Glomerular visceral epithelial cell (primary cell): ENCODE data around the gene ST8SIA1.
A peak's percentile ranks its signal among the peaks of the same experiment; 100 is the strongest.

Experiments
- DNase-seq: peaks from one replicate; pipeline ENCODE4 v3.0.0-alpha.2; 2016; ENCODE audit errors: extremely low spot score

Gene ST8SIA1

DNA sequence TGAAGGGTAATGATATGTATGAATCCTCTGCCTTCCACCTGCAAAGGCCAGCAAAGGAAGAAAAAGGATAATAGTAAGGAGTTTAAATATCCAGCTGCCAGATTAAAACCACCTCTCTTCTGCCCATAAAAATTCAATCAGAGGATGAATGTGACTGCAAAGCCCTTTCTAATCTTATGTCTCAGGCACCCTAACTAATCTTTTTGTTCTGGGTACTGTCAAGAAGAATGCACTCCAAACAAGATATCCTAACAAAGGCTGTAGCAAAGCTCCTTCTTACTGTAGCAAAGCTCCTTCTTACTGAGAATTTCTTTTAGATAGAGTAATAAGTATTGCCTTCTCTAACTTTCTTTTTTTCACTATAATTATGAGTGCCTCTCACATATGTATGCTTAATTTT lies 91.8 kb downstream of the ST8SIA1 start:
- no peak for DNase-seq

DNA sequence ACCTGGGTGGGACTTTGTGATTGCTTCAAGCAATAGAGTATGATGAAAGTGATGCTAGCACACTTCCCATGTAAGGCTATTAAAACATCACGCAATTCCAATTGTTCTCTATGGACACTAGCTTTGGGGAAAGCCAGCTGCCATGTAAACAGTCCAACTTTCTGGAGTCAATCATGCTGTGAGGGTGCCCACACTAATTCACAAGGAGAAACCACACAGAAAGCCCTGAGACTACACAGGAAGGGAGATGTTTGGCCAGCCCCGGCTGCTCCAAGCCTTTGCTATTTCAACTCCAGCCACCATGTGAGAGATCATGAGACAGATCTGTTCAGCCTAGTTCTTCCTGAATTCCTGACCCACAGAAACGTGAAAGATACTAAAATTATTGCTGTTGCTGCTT lies 96.3 kb downstream of the ST8SIA1 start:
- no peak for DNase-seq

DNA sequence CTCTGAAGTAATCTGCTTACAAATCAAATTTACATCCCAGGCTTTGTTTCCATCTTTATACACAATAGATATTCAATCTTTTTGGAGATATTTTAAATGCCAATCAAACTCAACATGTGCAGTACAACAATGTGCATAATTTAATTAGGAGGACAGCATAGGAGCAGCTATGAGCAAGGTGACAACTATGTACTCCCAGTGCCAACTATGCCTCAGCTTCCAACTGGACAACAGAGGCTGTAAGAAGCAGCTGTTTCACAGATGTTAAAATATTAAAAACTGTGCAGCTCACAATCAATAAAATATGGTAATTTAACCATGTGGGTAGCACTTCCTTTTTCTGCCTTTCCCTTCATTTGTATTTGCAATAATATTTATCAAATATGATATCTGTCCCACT lies 99.9 kb downstream of the ST8SIA1 start:
- DNase-seq, result no peak

DNA sequence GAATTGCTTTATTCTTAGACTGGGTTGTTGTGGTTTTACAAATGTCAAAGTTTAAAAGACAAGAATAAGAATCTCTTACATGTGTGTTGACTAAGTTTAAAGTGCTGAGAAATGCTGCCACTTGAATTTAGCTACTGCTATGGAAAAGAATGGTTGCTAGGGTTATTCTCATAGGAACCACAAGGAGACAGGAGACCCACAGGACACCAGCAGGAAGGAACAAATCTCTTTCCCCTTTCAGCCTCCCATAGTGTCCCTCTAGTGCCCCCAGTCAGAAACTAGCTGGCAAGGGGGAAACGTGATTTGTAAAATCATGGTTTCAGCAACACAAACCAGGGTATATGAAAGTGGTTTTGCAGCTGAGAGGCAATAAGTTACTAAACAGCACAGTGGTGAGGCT lies 102.7 kb downstream of the ST8SIA1 start:
- DNase-seq, result no peak

DNA sequence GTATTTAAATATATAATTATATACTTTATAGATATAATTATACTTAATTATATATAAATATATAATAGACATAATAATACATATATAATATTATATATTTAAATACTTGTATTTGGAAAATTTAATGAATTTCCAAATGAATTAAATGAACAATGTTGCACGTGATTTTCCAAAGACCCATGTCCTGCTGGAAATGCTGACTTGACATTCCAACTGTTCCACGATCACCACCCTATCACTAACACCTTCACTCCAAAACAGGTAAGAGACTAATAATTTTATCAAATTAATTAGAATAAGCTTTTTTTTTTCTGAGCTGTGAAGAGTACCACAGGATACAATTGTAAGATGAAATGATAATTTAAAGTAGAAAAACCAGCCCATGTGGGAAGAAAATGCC lies 103.4 kb downstream of the ST8SIA1 start:
- DNase-seq, result no peak

DNA sequence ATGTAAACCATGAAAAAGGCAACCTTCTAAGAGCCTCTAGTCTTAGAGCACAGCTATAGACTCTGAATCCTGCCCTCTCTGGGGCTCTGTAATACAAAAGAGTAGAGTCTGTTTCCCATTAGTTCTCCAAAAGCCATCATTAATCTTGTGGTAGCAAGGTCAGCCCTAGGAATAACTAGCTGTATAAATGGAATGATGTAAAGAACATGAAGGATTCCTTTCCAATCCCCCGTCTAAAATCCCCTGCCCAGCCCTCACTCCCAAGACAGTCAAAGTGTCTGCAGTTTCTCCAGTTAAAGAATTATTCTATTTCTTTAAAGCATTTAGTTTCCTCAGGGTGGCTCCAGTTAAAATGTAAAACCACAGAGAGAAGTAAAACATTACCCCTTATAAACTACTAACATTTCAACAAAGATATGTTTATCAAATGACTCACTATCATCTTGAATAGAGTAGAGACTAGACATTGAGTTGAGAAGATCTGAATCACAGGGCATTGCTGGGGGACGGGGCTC lies 104.2 kb downstream of the ST8SIA1 start:
- DNase-seq, result peak; percentile 3

DNA sequence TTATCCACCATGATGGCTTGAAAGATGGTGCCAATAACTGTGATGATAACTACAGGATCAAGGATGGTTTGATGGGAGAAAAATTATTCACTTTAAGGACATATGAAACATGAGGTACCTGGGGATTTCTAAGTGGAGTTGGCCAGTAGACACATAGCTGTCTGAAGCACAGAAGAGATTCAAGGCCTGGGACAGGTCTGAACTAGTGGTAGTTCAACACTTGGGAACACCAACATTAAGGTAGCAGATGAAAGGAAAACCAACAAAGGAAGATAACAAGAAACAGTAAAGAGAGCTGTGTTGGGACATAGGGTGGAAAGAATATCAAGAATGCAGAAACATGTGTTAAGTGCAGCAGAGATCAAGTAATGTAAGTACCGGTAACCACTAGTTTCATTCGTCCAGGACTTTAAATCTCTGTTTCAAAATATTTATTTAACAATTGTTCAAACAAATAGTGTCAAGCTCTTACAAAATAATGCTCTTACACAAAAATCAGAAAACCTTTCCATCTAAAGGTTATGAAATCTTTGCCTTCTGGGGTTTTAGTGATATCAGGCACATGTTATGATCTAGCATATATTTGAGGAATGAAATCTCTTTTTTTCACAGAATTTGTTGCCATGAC lies 104.7 kb downstream of the ST8SIA1 start:
- DNase-seq, result no peak

DNA sequence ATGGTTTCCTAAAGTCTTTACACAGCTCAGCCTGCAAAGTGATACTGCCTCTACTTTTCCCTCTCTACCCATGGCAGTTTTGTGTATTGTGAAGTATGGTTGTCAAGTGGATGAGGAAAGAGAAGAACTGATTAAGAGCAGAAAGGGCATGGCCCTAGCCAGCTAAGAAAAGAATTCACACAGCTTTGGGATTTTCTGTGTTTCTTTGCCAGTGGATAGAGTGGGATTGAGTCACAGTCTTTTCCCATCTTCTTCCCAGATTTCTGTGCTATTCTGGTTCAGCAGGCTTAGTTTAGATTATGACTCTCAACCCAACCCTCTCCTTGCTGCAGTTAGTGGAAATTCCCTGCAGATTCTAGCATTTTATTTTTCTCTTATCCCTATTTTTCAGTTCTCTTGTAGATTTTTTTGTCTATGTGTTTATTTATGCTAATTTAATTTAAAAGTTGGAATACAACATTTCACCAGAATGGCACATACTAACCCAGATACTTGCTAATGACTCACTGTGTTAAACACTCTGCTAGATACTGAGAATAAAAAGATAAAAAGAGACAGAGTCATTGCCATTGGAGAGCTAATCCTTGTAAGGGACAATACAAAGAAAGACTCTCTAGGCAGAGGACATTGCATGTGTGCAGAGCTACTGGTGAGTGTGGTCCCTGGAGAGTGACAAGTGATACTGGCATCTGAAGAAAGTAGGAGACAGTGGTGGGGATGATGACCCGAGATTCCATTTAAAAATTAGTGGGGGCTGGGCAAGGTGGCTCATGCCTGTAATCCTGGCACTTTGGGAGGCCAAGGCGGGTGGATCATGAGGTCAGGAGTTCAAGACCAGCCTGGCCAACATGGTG lies 106.3 kb downstream of the ST8SIA1 start:
- DNase-seq, result no peak

DNA sequence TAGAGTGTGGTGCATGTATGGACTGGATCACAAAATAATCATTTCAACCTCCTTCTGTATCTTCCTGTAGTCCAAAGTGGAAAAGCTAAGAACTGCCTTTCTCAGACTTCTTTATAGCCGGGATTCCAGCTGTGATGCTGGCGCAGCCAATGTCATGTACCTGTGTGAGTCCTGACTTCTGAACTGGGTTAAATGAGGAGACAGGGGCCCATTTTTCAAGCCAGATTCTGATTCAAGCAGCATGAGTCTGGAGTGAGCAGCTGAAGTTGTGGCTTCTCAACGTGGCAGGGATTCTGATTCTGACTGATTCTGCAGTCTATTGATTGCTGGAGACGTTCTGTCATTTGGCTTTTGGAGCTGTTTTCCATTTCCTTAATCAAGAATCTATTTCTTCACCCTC lies 111.2 kb downstream of the ST8SIA1 start:
- no peak for DNase-seq

DNA sequence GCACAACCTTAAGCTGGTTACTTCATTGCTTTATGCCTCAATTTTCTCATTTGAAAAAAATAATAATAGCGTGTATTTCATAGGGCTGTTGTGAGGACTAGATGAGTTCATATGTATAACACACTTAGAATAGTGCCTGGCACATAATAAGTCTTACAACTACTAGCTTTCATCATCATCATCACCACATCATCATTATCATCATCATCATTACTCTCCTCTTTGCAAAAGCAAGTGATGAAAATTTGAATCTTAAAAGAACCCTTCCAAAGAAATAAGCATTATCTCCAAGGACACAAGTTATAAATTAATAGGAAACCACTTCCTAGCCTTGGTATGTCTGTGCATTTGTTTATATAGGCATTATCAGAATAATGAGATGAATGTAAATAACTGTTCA lies 117.0 kb downstream of the ST8SIA1 start:
- DNase-seq, result no peak

DNA sequence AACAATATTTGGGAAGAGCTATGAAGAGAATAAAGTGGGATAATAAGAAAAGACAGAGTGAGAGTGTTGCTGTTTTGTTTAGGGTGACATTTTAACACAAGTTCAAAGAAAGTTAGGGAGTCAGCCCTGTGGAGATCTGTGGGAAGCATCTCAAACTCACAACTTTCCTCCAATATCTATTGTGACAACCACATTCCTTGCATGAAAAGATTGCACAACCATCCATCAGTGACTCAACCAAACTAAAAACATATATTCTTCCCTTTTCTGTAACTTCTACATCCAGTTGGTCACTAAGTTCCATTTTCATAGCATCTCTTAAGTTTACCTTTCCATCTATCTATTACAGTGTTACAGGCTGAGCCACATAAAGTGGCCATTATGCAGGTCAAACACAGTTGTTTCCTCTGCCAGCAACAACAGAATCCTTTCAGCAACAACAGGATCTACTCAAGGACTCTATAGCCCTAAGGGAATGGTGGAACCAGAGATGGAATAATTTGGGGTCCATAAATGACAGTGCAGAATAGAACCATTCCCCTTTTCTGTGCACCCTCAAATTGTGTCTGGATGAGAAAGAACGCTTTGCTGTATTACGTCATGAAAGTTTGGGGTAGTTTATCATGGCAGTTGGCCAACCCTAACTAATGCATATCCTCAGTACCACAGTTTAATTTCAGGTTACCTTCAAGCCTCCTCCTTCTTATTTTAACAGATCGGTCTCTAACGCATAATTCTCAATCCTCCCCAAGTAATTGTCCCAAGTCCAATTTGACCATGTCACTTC lies 118.8 kb downstream of the ST8SIA1 start:
- DNase-seq, result no peak

DNA sequence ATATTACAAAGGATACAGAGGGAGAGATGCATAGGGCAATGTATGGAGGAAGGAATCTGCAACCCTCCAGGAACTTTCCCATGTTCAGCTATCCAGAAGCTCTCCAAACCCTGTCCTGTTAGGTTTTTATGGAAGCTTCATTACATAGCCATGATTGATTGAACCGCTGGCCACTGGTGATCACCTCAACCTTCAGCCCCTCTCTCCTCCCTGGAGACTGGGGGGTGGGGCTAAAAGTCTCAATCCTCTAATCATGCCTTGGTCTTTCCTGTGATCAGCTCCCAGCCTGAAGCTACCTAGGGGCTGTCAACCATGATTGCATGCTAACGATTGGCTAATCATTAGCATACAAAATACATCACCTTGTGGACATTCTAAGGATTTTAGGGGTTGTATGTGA lies 123.4 kb downstream of the ST8SIA1 start:
- no peak for DNase-seq

DNA sequence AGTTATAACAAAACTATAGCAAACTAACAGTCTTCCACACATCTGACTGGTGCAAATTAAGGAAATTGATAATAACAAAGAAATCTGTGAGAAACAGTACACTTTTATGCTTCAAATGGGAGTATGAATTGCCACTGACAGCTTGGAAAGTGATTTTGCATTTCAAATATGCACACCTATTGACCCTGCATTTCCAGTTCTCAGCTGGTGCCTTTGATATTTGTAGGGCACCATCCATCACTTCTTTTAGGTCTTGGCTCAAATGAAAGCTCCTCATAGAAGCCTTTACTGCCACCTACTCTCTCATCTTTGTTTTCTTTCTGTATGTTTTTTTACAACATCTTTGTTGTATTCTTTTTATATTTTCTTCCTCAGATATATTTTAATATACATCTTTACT lies 125.1 kb downstream of the ST8SIA1 start:
- DNase-seq, result no peak

DNA sequence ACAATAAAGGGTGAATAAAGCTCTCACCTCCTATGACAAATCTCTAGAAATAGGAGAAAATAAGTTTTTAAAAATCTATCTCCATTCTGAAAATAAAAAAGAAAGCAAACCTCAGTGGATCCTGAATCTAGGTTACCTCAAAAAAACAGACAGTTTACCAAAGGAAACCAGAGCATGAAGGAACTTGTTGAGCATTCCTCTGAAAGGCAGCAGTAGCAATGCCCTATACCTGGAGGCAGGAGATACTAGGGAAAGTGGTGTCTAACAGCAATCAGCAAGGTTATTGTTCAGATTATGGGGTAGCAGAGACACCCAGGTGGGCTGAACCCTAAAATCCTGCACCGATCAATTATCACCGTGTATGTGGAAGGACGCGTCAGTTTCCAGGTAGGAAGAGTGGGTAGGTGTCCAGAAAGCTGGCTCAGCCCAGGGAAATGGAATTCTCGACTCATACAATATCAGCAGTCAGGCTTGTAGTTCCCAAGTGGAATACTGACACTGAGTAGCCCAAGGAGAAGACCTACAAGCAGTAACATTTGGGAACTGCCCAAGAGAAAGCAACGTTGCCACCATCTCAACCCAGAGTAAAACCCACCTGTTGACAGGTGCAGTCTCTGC lies 128.3 kb downstream of the ST8SIA1 start:
- DNase-seq, result no peak

DNA sequence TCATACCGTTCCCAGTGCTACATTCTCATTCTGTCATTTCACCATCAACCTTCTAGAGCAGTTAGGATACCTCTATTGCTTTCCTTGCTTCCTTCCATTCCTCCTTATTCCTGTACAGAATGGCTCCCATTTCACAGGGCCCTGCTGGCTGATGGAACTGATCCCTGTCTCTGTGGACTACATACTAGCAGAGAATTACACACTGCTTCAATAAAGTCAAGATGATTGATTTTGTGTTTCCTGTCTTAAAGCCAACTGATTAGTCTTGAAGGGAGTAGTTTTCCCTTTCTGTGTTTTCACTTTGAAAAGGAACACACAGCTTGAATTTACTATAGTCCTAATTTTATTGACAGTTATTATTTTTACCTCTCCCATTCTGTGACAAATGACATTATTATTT lies 130.1 kb downstream of the ST8SIA1 start:
- DNase-seq, result no peak

DNA sequence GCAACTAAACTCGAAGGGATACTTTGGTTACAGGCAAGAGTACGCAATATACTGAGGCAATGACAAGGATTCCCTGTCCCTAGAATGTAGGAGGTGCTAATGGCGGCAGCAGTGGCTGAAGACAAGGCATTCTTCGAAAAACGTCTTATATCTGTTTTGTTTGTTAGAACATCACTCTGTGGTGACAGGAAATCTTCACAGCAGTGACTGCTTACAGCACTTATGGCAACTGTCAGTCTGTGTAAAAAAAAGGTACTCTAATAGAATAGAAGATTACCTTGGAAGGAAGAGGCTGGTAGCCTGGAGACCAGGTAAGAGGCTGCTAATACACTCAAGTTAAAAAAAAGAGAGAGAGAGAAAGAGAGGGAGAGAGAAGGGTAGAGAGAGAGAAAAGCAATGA lies 131.7 kb downstream of the ST8SIA1 start:
- no peak for DNase-seq

DNA sequence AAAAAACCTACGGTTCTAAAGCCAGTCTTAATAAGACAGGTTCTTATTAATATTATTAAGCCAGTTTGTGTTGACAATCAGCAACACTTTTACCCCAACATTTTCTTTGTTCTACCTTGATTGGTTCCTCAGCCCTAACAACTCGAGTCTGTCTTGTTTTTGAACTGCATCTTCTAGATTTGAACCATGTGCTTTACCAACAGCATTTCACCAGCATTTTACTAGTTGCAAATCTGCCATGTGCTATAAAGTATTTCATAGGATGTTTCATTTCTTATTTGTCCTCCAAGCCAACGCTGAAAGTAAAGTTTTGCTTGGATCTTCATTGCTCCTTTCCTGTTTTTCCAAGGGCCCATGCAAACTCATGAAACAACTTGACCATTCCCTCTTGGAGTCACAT lies 133.4 kb downstream of the ST8SIA1 start:
- DNase-seq, result no peak

DNA sequence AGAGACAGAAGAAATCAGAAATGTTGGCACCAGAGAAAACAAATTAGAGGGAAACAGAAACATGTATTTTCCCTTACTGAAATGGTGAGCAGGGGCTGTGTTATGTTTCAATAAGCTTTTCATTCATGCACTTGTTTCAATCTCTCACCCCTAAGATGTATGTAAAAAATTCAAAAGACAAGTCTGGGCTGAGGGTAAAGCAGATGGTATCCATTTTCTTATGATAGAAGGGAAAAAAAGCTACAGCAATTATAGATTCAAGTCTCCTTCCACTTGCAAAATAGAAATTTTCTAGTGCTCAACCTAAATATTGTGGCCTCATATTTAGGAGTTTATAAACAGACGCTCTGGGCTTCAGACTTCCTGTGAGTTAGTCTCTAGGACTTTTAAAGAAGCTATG lies 138.3 kb downstream of the ST8SIA1 start:
- DNase-seq, result no peak

DNA sequence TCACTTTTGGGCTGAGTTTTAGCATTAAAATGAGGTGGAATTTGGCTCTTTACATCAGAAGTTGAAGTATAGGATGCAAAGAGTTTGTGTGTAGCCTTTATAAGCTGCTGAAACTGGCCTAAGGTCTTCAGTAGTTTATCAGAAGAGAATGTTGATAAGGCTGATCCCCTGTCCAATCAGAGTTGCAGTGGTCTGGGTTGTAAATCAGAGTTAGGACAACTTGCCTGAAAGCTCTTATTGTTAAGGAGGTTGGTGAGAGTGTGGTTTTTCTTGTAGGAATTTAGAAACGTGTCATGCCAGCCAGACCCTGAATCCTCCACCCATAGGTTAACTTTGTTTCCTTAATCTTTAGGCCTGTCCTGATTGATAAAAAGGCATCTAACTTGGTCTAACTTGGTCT lies 143.5 kb downstream of the ST8SIA1 start:
- no peak for DNase-seq

DNA sequence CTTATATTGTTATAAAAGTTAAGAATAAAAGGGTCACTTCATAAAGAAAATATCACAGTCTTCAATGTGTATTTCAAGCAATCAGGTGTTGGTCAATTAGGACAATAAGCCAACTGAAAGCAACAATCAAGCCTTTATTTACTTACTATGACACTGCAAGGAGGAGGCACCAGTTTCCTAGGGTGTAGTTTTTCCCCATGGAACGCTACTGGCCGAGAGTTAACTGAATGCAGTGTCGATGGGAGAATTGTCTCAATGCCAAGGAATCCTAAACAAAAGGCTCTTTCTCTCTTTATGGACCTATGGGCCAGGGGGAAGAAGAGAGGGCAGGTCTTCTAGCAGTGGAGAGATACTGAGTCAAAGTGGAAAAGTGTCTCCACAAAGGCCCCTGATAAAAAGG lies 146.1 kb downstream of the ST8SIA1 start:
- DNase-seq, result no peak

DNA sequence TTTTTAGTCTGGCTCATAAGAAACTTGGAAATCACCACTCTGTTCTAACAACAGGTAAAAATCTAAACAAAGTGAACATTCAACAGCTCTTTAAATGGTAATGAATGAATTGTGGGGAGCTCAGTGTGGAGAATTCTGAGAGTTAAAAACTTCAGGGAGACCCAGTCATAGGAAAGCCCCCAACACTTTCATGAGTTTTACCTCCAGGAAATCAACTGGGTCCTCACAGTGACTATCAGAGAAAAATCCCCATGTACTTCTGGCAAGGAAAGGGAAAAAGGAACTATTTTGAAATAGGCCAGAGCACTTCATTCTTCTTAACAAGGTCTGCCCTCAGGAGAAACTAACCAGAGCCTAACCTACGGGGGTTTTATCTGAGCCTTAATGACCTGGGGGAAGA lies 153.8 kb downstream of the ST8SIA1 start:
- no peak for DNase-seq

DNA sequence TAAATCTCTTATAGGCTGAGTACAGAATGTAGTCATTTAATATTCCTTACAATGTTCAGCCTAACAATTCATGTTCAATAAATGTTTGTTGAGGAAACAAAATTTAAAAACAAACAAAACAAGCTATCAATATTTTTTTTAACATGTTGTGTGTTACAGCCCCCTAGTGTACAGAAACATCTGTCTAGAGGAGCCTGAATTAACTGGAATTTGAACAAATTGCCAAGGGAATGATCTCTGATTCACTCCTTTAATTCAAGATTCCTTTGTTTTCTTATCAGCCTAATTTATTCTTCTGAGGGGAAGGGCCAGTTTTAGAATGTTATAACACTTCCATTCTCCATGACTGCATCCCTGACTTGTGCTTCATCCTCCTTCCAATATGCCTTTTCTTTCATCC lies 161.3 kb downstream of the ST8SIA1 start:
- no peak for DNase-seq
